ENCODE results near the gene TPSD1. TPM values are rescaled to one million over a fixed set of nuclear protein-coding genes. Genes with fewer than 3 reads are reported as not detected.
"Not testable (repeated sequence)": the region's sequence is repeated elsewhere in the genome, so short reads cannot be mapped to it uniquely, and the experiment has no call there.

The TPSD1 gene
- polyA plus RNA-seq: not detected

GRCh38 chr16:1255276-1256122 is at the start of gene TPSD1:
Gene TPSD1, plus strand, starts transcription at chr16:1256069. Its CDS starts 212 bp downstream, at chr16:1256281.
- DNase-seq; H3K9me3 Mint-ChIP-seq; H3K4me1 Mint-ChIP-seq; H3K4me3 Mint-ChIP-seq; H3K27ac Mint-ChIP-seq; H3K27me3 Mint-ChIP-seq (ENCODE audit: low read depth in 3 of 3); H3K36me3 Mint-ChIP-seq: not testable (repeated sequence)

DNA sequence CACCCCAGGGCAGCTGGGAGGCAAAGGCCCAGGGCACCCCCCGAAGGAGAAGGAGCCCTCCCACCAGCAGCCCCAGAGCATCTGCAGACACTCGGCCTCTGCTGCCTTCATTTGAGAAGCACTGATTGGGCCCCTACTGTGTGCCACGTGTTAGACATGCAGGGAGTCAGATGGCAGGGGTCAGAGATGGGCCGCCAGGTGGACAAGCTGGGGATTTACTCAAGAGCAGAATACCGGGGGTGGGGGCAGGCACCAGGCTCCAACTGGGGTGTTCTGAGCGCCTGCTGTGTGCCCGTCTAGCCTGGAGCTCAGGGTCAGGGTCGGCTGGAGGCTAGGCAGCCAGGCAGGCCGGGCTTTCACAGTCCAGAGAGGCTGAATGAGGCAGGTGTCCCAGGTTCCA is 49.5 kb upstream of the TPSD1 start:
- Mint-ChIP-seq H3K4me3 (no peak overlapping the region), H3K36me3 (no peaks in the 10 kb centered on the region), H3K27ac (no peak overlapping the region)

DNA sequence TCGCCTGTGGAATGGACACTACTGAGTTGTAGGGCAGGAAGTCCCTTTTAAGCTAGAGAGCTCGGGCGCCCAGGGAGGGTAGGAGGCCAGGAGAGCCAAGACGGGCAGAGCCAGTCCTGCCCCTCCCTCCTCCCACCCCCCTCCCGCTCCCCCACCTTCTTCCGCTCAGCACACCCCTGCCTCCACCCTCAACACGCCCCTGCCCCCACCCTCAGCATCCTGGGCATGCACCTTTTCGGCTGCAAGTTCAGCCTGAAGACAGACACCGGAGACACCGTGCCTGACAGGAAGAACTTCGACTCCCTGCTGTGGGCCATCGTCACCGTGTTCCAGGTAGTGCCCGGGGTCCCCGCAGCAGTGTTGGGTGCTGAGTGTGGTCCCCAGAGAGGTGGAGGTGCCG is 49.1 kb upstream of the TPSD1 start:
- no peak for DNase-seq
- no peaks in the 10 kb centered on the region for H3K9me3 Mint-ChIP-seq
- H3K4me1 Mint-ChIP-seq: peaks cover 0 to 6% of the 10 kb centered on the region in 2 donors
- no peak overlapping the region for H3K27ac Mint-ChIP-seq
- H3K4me3 Mint-ChIP-seq: no peak overlapping the region
- no peaks in the 10 kb centered on the region for H3K36me3 Mint-ChIP-seq
- peaks cover 0 to 2% (median 0%) of the 10 kb centered on the region in 3 donors for H3K27me3 Mint-ChIP-seq (ENCODE audit: low read depth in 3 of 3)

More for the DNA sequence above, 49.5 kb upstream of the TPSD1 start:
- no peak for DNase-seq
- no peaks in the 10 kb centered on the region for H3K9me3 Mint-ChIP-seq
- H3K27me3 Mint-ChIP-seq (ENCODE audit: low read depth in 3 of 3): peaks cover 0 to 2% (median 0%) of the 10 kb centered on the region in 3 donors
- H3K4me1 Mint-ChIP-seq: peaks cover 0 to 6% of the 10 kb centered on the region in 2 donors

GRCh38 chr16:1208239-1208830 is 47.5 kb upstream of the TPSD1 start:
- Mint-ChIP-seq H3K27me3 (ENCODE audit: low read depth in 3 of 3) (peaks cover 0 to 2% (median 0%) of the 10 kb centered on the region in 3 donors), H3K4me1 (peaks cover 0 to 6% of the 10 kb centered on the region in 2 donors), H3K27ac (peak overlapping the region; percentile 68 to 90 (median 78)), H3K4me3 (peak overlapping the region; percentile 65 to 81 (median 77)), H3K9me3 (no peaks in the 10 kb centered on the region), H3K36me3 (no peaks in the 10 kb centered on the region)
- DNase-seq: peak; percentile 17 to 42 (median 32)

DNA sequence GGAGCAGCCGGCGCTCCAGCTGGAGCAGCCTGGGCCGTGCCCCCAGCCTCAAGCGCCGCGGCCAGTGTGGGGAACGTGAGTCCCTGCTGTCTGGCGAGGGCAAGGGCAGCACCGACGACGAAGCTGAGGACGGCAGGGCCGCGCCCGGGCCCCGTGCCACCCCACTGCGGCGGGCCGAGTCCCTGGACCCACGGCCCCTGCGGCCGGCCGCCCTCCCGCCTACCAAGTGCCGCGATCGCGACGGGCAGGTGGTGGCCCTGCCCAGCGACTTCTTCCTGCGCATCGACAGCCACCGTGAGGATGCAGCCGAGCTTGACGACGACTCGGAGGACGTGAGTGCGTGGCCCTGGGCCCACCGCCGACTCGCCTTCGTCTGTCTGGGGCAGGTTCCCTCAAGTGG is 46.8 kb upstream of the TPSD1 start:
- DNase-seq: no peak
- Mint-ChIP-seq H3K27me3 (ENCODE audit: low read depth in 3 of 3) (peaks cover 0 to 2% (median 0%) of the 10 kb centered on the region in 3 donors), H3K27ac (no peak overlapping the region), H3K9me3 (no peaks in the 10 kb centered on the region), H3K36me3 (no peaks in the 10 kb centered on the region), H3K4me3 (no peak overlapping the region), H3K4me1 (peaks cover 0 to 6% of the 10 kb centered on the region in 2 donors)

- H3K36me3 Mint-ChIP-seq: no peaks in the 10 kb centered on the region
- no peak overlapping the region for H3K4me3 Mint-ChIP-seq
- no peak overlapping the region for H3K27ac Mint-ChIP-seq
- no peaks in the 10 kb centered on the region for H3K9me3 Mint-ChIP-seq
- DNase-seq: no peak
- peaks cover 0 to 2% (median 0%) of the 10 kb centered on the region in 3 donors for H3K27me3 Mint-ChIP-seq (ENCODE audit: low read depth in 3 of 3)
- peaks cover 0 to 6% of the 10 kb centered on the region in 2 donors for H3K4me1 Mint-ChIP-seq
These were observed 45.4 kb upstream of the TPSD1 start for GRCh38 chr16:1210461-1210860.

GRCh38 chr16:1211451-1212268 is 44.2 kb upstream of the TPSD1 start:
- H3K27me3 Mint-ChIP-seq (ENCODE audit: low read depth in 3 of 3): peaks cover 0 to 1% (median 0%) of the 10 kb centered on the region in 3 donors
- no peak for DNase-seq
- no peaks in the 10 kb centered on the region for H3K9me3 Mint-ChIP-seq
- H3K36me3 Mint-ChIP-seq: no peaks in the 10 kb centered on the region
- H3K4me1 Mint-ChIP-seq: peaks cover 0 to 6% of the 10 kb centered on the region in 2 donors
- H3K4me3 Mint-ChIP-seq: no peak overlapping the region
- H3K27ac Mint-ChIP-seq: no peak overlapping the region

- Mint-ChIP-seq H3K9me3 (no peaks in the 10 kb centered on the region), H3K27me3 (ENCODE audit: low read depth in 3 of 3) (peaks cover 0 to 1% (median 0%) of the 10 kb centered on the region in 3 donors), H3K4me1 (peaks cover 0 to 6% of the 10 kb centered on the region in 2 donors), H3K36me3 (no peaks in the 10 kb centered on the region), H3K27ac (no peak overlapping the region), H3K4me3 (no peak overlapping the region)
- DNase-seq: no peak
These were observed 43.2 kb upstream of the TPSD1 start for GRCh38 chr16:1212616-1213194.

DNA sequence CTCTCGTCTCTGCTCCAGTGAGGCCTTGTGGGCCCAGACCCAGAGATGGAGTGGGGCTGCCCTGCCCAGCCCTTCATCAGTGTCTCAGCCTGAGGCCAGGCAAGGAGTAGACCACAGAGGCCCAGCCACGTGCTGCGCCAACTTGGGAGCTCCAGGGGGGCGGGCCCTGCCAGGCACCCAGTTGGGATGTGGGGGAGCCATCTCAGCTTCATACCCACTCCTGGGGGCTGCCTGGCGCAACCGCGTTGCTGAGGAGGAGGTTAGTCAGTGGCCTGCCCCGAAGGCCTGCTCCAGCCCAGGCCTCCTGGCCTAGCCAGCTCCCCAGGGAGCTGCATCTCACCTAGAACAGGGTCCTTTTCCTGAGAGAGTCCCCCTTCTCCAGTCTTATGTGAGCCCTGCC is 42.6 kb upstream of the TPSD1 start:
- H3K36me3 Mint-ChIP-seq: no peaks in the 10 kb centered on the region
- H3K4me1 Mint-ChIP-seq: peaks cover 0 to 4% of the 10 kb centered on the region in 2 donors
- peaks cover 0 to 1% (median 0%) of the 10 kb centered on the region in 3 donors for H3K27me3 Mint-ChIP-seq (ENCODE audit: low read depth in 3 of 3)
- DNase-seq: no peak
- H3K4me3 Mint-ChIP-seq: no peak overlapping the region
- H3K27ac Mint-ChIP-seq: no peak overlapping the region
- no peaks in the 10 kb centered on the region for H3K9me3 Mint-ChIP-seq

DNA sequence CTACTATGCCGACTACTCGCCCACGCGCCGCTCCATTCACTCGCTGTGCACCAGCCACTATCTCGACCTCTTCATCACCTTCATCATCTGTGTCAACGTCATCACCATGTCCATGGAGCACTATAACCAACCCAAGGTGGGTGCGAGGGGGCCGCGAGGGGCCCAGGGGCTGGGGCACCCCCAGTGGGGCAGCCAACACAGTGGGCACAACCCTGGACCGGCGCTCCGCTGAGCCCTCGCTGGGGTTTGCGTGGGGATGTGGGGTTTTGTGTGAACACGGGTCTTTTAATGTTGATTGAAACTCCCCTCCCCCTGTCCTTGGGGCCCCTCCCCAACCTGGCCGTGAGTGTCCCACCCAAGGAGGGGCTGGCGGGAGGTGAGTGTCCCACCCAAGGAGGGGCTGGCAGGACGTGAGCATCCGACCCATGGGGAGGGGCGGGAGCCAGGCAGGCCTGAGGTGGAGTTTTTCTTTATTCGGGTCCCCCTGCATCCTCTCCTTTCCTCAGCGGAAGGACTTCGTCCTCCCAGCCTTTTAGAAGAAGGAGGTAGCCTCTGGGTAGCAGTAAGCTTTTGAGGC is 42.0 kb upstream of the TPSD1 start:
- H3K27me3 Mint-ChIP-seq (ENCODE audit: low read depth in 3 of 3): peaks cover 0 to 1% (median 0%) of the 10 kb centered on the region in 3 donors
- no peaks in the 10 kb centered on the region for H3K9me3 Mint-ChIP-seq
- H3K36me3 Mint-ChIP-seq: no peaks in the 10 kb centered on the region
- peaks cover 0 to 2% of the 10 kb centered on the region in 2 donors for H3K4me1 Mint-ChIP-seq
- no peak overlapping the region for H3K4me3 Mint-ChIP-seq
- no peak overlapping the region for H3K27ac Mint-ChIP-seq
- DNase-seq: no peak

GRCh38 chr16:1214719-1215118 is 41.1 kb upstream of the TPSD1 start:
- Mint-ChIP-seq H3K27ac (no peak overlapping the region), H3K27me3 (ENCODE audit: low read depth in 3 of 3) (peaks cover 0 to 1% (median 0%) of the 10 kb centered on the region in 3 donors), H3K4me1 (no peaks in the 10 kb centered on the region), H3K4me3 (no peak overlapping the region), H3K36me3 (no peaks in the 10 kb centered on the region), H3K9me3 (no peaks in the 10 kb centered on the region)
- no peak for DNase-seq

- no peak overlapping the region for H3K27ac Mint-ChIP-seq
- H3K36me3 Mint-ChIP-seq: no peaks in the 10 kb centered on the region
- H3K4me1 Mint-ChIP-seq: no peaks in the 10 kb centered on the region
- H3K4me3 Mint-ChIP-seq: no peak overlapping the region
- H3K27me3 Mint-ChIP-seq (ENCODE audit: low read depth in 3 of 3): peaks cover 0 to 1% (median 0%) of the 10 kb centered on the region in 3 donors
- DNase-seq: no peak
- H3K9me3 Mint-ChIP-seq: no peaks in the 10 kb centered on the region
These were observed 40.1 kb upstream of the TPSD1 start for GRCh38 chr16:1215574-1216295.

- no peak overlapping the region for H3K27ac Mint-ChIP-seq
- H3K27me3 Mint-ChIP-seq (ENCODE audit: low read depth in 3 of 3): peaks cover 0 to 1% (median 0%) of the 10 kb centered on the region in 3 donors
- H3K36me3 Mint-ChIP-seq: no peaks in the 10 kb centered on the region
- H3K4me1 Mint-ChIP-seq: no peaks in the 10 kb centered on the region
- H3K9me3 Mint-ChIP-seq: no peaks in the 10 kb centered on the region
- H3K4me3 Mint-ChIP-seq: no peak overlapping the region
- DNase-seq: no peak
These were observed 39.6 kb upstream of the TPSD1 start for GRCh38 chr16:1216296-1216619.
